Upper lobe of left lung (tissue), 4 donors: Measurements from ENCODE around the gene CHST7.

Source experiments
- POLR2A ChIP-seq, 4 donors: fragments of 450-650 bp; IDR thresholded peaks; one replicate each; pipeline ENCODE4 v1.5.1; 2016 to 2017; ENCODE audit warnings: antibody characterized with exemption in 4 of 4, mild to moderate bottlenecking in 2 of 4
- TF ChIP-seq, protein P1 (sequence below), 6 experiments: fragments of 450-650 bp in 4 of 6; fragments of 200-600 bp in 2 of 6; sonication (generic) in 2 of 6; IDR thresholded peaks; one replicate each; pipeline ENCODE4 v1.5.1; 2016 to 2019; ENCODE audit warnings: antibody characterized with exemption in 6 of 6

DNA sequence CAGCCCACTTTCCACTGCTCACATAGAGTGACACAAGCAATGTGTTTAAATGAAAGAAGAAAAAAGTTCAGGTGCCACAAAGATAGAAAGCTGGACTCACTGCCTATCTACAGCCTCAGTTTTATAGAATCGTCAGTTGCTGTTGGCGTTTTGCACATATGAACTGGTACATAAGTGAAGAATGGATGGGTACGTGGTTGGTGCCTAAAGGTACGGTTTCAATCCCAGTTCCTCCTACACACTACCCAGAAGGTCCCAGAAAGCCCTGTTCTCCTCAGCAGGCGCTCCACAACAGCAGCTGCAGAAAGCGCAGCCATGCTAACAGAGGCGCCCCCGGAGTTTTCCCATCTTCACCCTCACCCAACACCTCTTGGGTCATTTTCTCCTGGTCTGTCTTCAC, 23.6 kb downstream of the CHST7 start:
- TF ChIP-seq, protein P1, sequence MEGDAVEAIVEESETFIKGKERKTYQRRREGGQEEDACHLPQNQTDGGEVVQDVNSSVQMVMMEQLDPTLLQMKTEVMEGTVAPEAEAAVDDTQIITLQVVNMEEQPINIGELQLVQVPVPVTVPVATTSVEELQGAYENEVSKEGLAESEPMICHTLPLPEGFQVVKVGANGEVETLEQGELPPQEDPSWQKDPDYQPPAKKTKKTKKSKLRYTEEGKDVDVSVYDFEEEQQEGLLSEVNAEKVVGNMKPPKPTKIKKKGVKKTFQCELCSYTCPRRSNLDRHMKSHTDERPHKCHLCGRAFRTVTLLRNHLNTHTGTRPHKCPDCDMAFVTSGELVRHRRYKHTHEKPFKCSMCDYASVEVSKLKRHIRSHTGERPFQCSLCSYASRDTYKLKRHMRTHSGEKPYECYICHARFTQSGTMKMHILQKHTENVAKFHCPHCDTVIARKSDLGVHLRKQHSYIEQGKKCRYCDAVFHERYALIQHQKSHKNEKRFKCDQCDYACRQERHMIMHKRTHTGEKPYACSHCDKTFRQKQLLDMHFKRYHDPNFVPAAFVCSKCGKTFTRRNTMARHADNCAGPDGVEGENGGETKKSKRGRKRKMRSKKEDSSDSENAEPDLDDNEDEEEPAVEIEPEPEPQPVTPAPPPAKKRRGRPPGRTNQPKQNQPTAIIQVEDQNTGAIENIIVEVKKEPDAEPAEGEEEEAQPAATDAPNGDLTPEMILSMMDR (IDR thresholded peaks at IDR 0.05): no peak
- no peak for TF ChIP-seq POLR2A (IDR thresholded peaks at IDR 0.05)
